WI38 (cell line): ENCODE data around the gene TTYH3.
"Not testable (repeated sequence)": the region's sequence is repeated elsewhere in the genome, so short reads cannot be mapped to it uniquely, and the experiment has no call there.

Experiments
- H3K4me3 ChIP-seq: 2 replicates; pipeline ENCODE4 v1.5.1; 2011; ENCODE audit warnings: low read depth, mild to moderate bottlenecking, control low read depth, low read length
- CTCF ChIP-seq: IDR thresholded peaks from 2 replicates; pipeline ENCODE4 v1.5.1; 2012; ENCODE audit warnings: low read depth, mild to moderate bottlenecking, control low read depth, low read length

TTYH3 gene

GRCh38 chr7:2587778-2588177 lies 44.0 kb upstream of the TTYH3 start:
- TF ChIP-seq CTCF, result no peak
- H3K4me3 ChIP-seq, result no peak overlapping the region

GRCh38 chr7:2589341-2589740 lies 42.4 kb upstream of the TTYH3 start:
- H3K4me3 ChIP-seq, result no peak overlapping the region
- no peak for TF ChIP-seq CTCF

GRCh38 chr7:2589941-2590340 lies 41.8 kb upstream of the TTYH3 start:
- not testable (repeated sequence) for H3K4me3 ChIP-seq

- no peak overlapping the region for H3K4me3 ChIP-seq
- TF ChIP-seq CTCF, result no peak
These were observed 39.4 kb upstream of the TTYH3 start for GRCh38 chr7:2592375-2592865.

GRCh38 chr7:2593036-2593727 lies 38.6 kb upstream of the TTYH3 start:
- no peak overlapping the region for H3K4me3 ChIP-seq
- no peak for TF ChIP-seq CTCF

GRCh38 chr7:2594599-2594998 lies 37.2 kb upstream of the TTYH3 start:
- TF ChIP-seq CTCF, result no peak

GRCh38 chr7:2595258-2595860 lies 36.4 kb upstream of the TTYH3 start:
- no peak overlapping the region for H3K4me3 ChIP-seq
- no peak for TF ChIP-seq CTCF

More at GRCh38 chr7:2594599-2594998, 37.2 kb upstream of the TTYH3 start:
- H3K4me3 ChIP-seq, result no peak overlapping the region
